Vagina (tissue), 2 donors: ENCODE measurements around the gene RIT2. TPM values are rescaled to one million over a fixed set of nuclear protein-coding genes. Genes with fewer than 3 reads are reported as not detected.

Experiments
- DNase-seq, 2 donors: peaks; one replicate each; pipeline ENCODE4 v3.0.0-alpha.2; 2017; ENCODE audit errors: extremely low spot score in 2 of 2
- H3K27ac ChIP-seq: fragments of 200-600 bp; sonication (generic); one replicate; pipeline ENCODE4 v1.5.1; 2019
- H3K27me3 ChIP-seq: fragments of 200-600 bp; sonication (generic); one replicate; pipeline ENCODE4 v1.5.1; 2019
- H3K36me3 ChIP-seq, 2 donors: fragments of 200-600 bp; sonication (generic); one replicate each; pipeline ENCODE4 v1.5.1; 2017 to 2019
- H3K4me1 ChIP-seq: fragments of 200-600 bp; sonication (generic); one replicate; pipeline ENCODE4 v1.5.1; 2019
- H3K4me3 ChIP-seq, 2 donors: fragments of 200-600 bp; sonication (generic); 1 replicate in 1 of 2; 2 replicates in 1 of 2; pipeline ENCODE4 v1.5.1; 2016 to 2019
- H3K9me3 ChIP-seq: fragments of 200-600 bp; sonication (generic); one replicate; pipeline ENCODE4 v1.5.1; 2019
- POLR2A ChIP-seq, 2 donors: fragments of 450-650 bp; IDR thresholded peaks; one replicate each; pipeline ENCODE4 v1.6.1; 2017; ENCODE audit warnings: antibody characterized with exemption in 2 of 2, mild to moderate bottlenecking in 2 of 2, moderate library complexity in 2 of 2
- POLR2AphosphoS5 ChIP-seq, 2 donors: sonication (generic); formaldehyde crosslinking; IDR thresholded peaks; one replicate each; pipeline ENCODE4 v1.9.0; 2017; ENCODE audit warnings: antibody characterized with exemption in 2 of 2, mild to moderate bottlenecking in 2 of 2, low read depth in 1 of 2; ENCODE audit not compliant: insufficient read depth in 1 of 2
- intact Hi-C: fragments of 100-400 bp; cut with DNase I; formaldehyde crosslinking; loops from one replicate; pipeline ENCODE4 v1.15.1; 2023
- total RNA-seq: library from RNA; depleted of rRNA; stranded (reverse); fragments of >200 nt; gene quantifications from one replicate; pipeline ENCODE4 v1.2.3, GENCODE V29; 2016
- TF ChIP-seq, protein P1 (sequence below), 3 experiments: fragments of 450-650 bp in 2 of 3; fragments of 200-600 bp in 1 of 3; sonication (generic) in 1 of 3; IDR thresholded peaks; one replicate each; pipeline ENCODE4 v1.5.1; 2017 to 2019; ENCODE audit warnings: antibody characterized with exemption in 3 of 3, mild to moderate bottlenecking in 2 of 3, moderate library complexity in 2 of 3

Gene RIT2
- total RNA-seq, 1 donor from 2014 or later: not detected

DNA sequence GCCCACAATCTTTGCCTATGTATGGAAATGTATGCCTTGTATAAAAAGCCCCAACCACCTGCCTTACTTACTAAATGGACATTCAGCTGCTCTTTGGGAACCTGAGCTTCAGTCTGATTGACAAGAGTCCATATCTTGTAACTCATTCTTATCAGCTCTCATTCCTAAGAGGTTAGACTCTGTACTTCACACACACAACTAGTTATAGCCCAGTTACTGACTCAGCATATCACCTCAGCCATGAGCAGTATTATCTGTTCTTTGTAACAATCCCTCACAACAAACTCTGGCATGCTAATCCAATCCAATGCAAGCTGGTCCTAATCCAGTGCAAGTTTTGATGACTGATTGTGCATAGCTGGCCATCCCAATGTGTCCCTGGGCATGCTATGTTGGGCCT lies 250.6 kb downstream of the RIT2 start:
- Histone ChIP-seq H3K4me3 (no peak overlapping the region), H3K27me3 (no peaks in the 10 kb centered on the region), H3K36me3 (no peaks in the 10 kb centered on the region), H3K4me1 (no peaks in the 10 kb centered on the region), H3K9me3 (no peaks in the 10 kb centered on the region), H3K27ac (no peak overlapping the region)
- DNase-seq: no peak
- TF ChIP-seq POLR2A (IDR thresholded peaks at IDR 0.05) (no peak), POLR2AphosphoS5 (IDR thresholded peaks at IDR 0.05; ENCODE audit: insufficient read depth in 1 of 2, low read depth in 1 of 2) (no peak)
- TF ChIP-seq, protein P1, sequence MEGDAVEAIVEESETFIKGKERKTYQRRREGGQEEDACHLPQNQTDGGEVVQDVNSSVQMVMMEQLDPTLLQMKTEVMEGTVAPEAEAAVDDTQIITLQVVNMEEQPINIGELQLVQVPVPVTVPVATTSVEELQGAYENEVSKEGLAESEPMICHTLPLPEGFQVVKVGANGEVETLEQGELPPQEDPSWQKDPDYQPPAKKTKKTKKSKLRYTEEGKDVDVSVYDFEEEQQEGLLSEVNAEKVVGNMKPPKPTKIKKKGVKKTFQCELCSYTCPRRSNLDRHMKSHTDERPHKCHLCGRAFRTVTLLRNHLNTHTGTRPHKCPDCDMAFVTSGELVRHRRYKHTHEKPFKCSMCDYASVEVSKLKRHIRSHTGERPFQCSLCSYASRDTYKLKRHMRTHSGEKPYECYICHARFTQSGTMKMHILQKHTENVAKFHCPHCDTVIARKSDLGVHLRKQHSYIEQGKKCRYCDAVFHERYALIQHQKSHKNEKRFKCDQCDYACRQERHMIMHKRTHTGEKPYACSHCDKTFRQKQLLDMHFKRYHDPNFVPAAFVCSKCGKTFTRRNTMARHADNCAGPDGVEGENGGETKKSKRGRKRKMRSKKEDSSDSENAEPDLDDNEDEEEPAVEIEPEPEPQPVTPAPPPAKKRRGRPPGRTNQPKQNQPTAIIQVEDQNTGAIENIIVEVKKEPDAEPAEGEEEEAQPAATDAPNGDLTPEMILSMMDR (IDR thresholded peaks at IDR 0.05): no peak
- intact Hi-C loops: no loop called here

DNA sequence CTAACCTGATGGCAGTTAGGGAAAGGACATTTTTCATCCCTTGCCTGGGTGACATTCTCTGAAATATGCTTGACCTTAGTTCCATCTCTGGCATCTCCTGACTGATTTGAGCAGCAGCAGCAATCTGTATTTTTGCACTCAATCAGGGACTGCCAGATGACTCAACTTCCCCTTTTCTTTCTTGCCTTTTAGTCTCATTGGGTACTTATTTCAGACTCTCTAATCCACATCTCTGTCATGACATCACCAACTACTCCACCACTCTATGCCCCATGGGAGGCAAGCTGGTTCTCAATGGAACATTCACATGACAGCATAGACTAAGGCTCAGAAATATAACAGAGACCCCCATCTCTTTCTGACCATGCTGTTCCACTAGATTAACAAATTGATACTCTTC lies 254.2 kb downstream of the RIT2 start:
- intact Hi-C loops: no loop called here
- TF ChIP-seq, protein P1 (IDR thresholded peaks at IDR 0.05): no peak
- no peak for TF ChIP-seq POLR2AphosphoS5 (IDR thresholded peaks at IDR 0.05; ENCODE audit: insufficient read depth in 1 of 2, low read depth in 1 of 2)
- no peak for TF ChIP-seq POLR2A (IDR thresholded peaks at IDR 0.05)
- no peak overlapping the region for H3K27ac ChIP-seq
- DNase-seq: no peak
- H3K4me3 ChIP-seq: no peak overlapping the region
- H3K27me3 ChIP-seq: no peaks in the 10 kb centered on the region
- H3K4me1 ChIP-seq: no peaks in the 10 kb centered on the region
- H3K36me3 ChIP-seq: no peaks in the 10 kb centered on the region
- no peaks in the 10 kb centered on the region for H3K9me3 ChIP-seq

DNA sequence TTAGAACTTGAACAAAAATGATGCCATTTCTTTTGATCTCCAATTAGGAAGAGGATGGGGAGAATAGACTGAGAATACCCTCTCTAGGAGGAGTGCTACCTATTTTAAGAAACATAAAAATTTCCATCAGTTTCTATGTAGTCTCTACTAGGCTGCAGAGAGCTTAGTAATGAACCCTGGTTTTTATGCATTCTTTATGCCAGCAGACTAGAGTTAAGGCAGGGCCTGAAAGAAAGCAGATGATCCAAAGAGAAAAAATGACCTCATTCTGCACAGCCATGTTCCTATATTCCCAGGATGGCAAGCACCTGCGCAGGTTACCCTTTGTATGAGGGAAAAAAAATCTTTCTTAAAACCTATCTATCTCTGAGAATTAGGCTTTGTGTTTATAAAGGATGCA lies 254.9 kb downstream of the RIT2 start:
- Histone ChIP-seq H3K4me3 (no peak overlapping the region), H3K27ac (no peak overlapping the region), H3K36me3 (no peaks in the 10 kb centered on the region), H3K4me1 (no peaks in the 10 kb centered on the region), H3K9me3 (no peaks in the 10 kb centered on the region), H3K27me3 (no peaks in the 10 kb centered on the region)
- intact Hi-C loops: no loop called here
- TF ChIP-seq, protein P1 (IDR thresholded peaks at IDR 0.05): no peak
- no peak for TF ChIP-seq POLR2AphosphoS5 (IDR thresholded peaks at IDR 0.05; ENCODE audit: insufficient read depth in 1 of 2, low read depth in 1 of 2)
- no peak for TF ChIP-seq POLR2A (IDR thresholded peaks at IDR 0.05)
- no peak for DNase-seq

DNA sequence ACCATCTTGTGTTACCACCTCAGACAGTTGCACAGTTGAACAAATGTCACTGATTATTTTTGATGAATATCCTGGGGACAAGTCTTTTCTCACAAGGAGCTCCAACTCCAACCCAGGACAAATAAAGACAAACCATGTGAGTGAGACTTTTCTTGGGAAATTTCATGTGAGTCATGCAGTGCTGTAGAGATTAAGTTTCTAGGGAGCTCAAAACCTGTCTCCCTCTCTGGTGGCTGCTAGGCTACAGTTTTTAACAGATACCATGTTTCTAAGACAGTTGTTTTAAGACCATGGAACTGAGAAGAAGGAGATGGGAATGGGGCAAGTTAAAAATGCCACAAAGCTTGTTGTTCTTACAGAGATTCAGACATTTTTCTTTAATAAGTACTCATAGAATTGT lies 255.5 kb downstream of the RIT2 start:
- Histone ChIP-seq H3K36me3 (no peaks in the 10 kb centered on the region), H3K4me1 (no peaks in the 10 kb centered on the region), H3K9me3 (no peaks in the 10 kb centered on the region), H3K27ac (no peak overlapping the region), H3K4me3 (no peak overlapping the region), H3K27me3 (no peaks in the 10 kb centered on the region)
- DNase-seq: no peak
- intact Hi-C loops: no loop called here
- no peak for TF ChIP-seq POLR2A (IDR thresholded peaks at IDR 0.05)
- TF ChIP-seq, protein P1 (IDR thresholded peaks at IDR 0.05): no peak
- TF ChIP-seq POLR2AphosphoS5 (IDR thresholded peaks at IDR 0.05; ENCODE audit: insufficient read depth in 1 of 2, low read depth in 1 of 2): no peak

DNA sequence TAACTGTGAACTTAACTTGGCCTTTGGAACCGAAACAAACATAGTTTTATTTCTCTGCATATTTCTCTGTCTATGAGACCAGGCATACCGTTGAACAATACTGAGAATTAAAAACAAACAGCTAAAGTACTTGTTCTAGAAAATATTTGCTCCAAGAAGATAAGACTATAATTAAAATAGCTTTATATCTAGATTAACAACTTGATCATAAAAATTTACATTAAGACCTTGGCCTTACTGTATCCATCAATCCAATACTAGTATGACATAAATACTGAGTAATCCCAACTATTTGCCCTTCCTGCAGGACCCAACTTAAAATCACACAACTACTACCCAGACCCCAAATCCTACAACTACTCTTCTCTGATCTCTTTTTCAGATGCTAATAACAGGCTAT lies 260.9 kb downstream of the RIT2 start:
- TF ChIP-seq POLR2A (IDR thresholded peaks at IDR 0.05): no peak
- TF ChIP-seq, protein P1 (IDR thresholded peaks at IDR 0.05): no peak
- no peak for TF ChIP-seq POLR2AphosphoS5 (IDR thresholded peaks at IDR 0.05; ENCODE audit: insufficient read depth in 1 of 2, low read depth in 1 of 2)
- no peaks in the 10 kb centered on the region for H3K9me3 ChIP-seq
- H3K27me3 ChIP-seq: no peaks in the 10 kb centered on the region
- H3K4me3 ChIP-seq: no peak overlapping the region
- no peak for DNase-seq
- no peaks in the 10 kb centered on the region for H3K36me3 ChIP-seq
- H3K4me1 ChIP-seq: no peaks in the 10 kb centered on the region
- intact Hi-C loops: no loop called here
- no peak overlapping the region for H3K27ac ChIP-seq
